Epidermal melanocyte (primary cell): ENCODE data around the gene CMBL.

ENCODE experiments used
- DNase-seq: peaks from one replicate; pipeline ENCODE4 v3.0.0; 2011; ENCODE audit warnings: low spot score; ENCODE audit not compliant: insufficient read length

CMBL gene

DNA sequence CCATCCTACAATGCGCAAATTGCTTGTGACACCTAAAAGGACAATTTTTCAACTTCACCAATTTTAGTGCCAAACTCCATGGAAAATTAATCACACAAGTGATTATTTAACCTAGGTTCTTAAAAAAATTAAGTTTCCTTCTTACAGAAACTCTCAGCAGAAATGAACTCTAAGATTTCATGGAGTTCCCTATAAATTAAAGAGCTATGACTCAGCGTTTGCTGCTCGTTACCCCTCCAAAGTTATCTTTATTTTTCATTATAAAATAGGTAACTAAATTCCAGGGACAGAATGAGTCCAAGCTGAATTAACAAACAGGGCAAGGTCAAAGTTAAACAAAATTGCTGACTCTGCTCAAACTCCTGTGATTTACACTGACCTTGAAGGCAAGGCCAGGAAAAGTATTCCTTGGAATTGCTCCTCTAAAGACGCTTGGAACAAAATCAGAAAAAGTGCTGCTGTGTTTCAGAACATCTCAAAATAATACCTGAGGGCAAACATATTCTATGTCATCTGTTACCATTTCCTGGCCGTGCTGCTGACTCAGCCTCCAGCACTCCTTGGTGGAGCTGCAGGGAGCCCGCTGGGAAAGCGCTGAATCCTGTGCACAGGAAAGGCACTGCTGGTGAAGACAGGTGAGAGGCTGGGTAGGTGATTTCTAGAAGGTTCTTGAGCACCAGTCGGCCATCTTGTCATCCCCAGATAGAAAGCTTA lies 2.5 kb upstream of the CMBL start:
- no peak for DNase-seq

DNA sequence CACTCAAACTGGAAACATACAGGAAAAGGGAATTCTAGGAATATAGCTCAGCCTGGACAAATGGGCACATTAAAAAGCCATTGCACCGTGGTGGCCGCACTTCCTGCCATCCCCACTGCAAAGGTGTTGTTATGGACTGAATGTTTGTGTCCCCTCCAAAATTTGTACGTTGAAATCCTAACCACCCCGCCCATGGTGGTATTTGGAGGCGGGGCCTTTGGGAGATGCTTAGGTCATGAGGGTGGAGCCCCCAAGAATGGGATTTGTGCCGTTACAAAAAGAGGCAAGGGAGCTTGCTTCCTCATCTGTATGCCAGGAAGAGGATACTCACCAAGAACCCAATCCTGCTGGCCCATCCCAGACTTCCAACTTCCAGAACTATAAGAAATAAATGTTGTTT lies 1.1 kb upstream of the CMBL start:
- no peak for DNase-seq

DNA sequence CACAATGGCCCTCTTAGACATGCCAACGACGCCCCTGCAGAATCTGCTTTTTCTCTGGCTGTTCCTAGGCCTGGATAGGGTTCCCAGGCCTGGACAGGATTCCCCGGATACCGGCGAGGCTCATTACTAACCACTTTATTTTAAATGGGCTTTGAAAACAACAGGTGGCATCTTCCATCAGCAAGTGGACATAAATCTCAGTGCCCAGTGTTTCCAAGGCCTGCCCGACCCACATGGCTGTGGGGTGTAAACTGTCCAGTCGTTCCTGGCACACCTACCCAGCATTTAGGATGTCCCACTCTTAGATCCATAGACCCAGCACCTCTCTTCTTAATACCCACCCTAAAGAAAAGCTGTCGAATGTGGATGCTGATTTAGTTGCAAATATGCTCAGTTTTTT lies 896 bp downstream of the CMBL start:
- DNase-seq = no peak

DNA sequence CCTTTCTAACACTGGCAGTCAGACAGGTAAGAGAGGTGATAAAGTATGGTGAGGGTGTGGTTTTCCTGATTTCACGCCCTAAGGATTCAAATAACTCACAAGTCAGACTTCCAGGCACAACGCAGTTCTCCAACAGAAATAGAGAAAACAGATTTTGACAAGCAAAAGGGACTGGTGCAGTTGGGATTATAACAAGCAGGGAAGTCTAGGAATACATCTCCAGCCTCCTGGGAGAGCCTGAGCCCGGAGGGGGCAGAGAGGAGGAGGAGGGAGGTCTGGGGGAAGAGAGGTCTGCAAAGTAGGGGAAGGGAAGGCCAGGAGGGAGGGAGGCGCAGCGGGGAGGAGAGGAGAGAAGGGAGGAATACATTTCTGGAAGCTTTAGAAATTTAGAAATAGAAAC lies 1.6 kb downstream of the CMBL start:
- no peak for DNase-seq

DNA sequence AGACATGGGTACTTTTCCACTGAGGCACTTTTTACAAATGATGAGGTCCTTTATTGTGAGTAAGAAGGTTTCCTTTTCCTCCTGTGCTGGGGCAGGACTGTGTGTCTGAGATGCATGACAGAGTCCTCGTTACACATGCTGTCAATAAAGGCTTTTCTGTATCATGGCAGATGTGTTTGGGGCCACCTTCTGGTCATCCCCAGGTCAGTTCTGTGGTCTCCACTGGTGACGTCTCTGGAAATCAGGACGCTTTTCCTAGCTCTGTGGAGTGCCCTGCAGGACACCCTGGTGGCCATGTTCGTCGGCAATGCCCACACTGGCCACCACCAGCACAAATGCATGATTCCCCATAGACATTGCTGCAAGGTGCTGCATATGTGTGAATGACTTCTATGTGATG lies 2.8 kb downstream of the CMBL start:
- DNase-seq = no peak

DNA sequence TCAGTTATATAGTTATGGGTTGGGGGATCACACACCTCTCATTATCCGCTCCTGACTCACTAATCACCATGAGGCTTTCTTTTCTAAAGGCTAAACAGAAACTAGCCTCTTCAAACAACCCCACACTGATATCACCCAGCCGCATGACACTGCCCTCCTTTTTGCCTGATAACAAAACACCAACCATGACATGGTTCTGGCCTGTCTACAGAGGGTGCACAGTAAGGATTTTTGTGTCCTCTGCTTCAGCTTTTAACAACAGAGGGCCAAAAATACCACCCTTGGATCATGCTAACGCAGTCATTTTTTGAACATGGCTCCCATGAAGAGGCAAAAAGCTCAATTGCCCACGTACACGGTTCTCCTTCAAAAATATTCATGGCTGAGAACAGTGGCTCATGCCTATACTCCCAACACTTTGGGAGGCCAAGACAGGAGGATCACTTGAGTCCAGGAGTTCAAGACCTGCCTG lies 4.0 kb downstream of the CMBL start:
- no peak for DNase-seq

DNA sequence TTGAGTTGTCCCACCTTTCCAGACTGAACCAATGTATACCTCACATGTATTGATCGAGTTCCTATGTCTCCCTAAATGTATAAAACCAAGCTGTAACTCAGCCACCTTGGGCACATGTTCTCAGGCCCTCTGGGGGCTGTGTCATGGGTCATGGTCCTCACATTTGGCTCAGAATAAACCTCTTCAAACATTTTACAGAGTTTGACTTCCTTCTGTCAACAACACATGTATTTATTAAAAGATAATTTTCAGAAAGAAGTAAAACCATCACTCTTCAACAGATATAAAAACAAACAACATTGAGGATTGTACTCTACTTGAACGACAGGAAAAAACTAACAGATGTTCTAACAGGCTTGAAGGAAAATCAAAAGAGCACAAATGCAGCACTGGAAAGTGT lies 4.5 kb downstream of the CMBL start:
- DNase-seq = no peak

DNA sequence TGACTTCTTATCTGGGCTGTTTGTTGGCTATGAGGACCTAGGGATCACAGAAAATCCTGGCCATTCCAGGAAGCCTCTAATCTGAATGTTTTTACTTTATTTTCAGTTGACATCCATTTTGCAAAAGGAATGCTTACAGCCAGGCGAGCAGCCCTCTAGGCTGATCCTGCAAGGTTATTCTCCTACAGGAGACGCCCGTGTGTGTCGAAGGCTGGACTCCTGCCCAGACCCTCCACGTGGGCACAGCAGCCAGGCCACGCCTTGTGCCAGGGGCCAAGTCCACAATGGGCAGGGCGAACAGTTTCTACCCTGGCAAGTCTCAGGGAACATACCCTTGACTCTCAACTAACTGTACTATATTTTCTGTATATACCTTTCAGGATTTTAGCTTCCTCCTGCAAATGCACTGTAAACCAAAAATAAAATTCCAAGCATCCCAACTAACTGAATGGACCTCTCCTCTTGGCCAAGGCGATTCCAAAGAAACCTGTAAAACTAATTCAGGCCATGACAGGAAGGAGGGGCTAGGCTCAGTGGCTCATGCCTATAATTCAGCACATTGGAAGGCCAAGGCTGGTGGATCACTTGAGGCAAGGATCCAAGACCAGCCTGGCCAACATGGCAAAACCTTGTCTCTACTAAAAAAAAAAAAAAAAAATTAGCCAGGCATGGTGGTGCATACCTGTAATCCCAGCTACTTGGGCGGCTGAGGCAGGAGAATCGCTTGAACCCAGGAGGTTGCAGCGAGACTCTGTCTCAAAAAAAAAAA lies 5.7 kb downstream of the CMBL start:
- no peak for DNase-seq

DNA sequence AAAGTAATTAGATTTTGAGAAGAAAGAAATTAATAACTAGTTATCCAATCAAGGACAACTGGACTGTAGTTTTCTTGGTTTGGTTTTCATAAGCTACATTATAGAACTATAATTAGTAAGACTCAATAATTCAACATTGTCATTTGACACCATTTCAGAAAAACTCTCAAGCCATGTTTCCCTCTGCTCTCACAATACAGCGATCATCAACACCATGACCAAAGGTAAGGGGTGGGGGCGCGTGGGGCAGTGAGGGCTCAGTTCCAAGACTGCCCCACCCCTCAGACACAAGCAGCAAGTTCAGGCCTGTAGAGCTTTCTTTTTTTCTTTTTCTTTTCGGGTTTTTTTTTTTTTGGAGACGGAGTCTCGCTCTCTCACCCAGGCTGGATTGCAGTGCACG lies 6.4 kb downstream of the CMBL start:
- no peak for DNase-seq

DNA sequence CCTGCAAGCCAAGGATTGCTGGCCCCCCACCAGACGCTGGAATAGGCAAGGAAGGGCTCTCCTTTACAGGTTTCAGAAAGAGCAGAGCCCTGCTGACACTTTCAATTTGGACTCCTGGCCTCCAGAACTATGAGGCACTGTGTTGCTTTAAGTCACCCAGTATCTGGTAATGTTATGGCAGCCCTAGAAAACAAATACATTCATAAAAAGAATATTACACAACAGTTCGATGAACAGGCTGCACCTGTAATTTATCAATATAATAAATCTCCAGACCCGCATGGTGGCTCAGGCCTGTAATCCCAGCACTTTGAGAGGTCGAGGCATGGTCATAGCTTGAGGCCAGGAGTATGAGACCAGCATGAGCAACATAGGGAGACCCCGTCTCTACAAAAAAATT lies 7.5 kb downstream of the CMBL start:
- DNase-seq = no peak

DNA sequence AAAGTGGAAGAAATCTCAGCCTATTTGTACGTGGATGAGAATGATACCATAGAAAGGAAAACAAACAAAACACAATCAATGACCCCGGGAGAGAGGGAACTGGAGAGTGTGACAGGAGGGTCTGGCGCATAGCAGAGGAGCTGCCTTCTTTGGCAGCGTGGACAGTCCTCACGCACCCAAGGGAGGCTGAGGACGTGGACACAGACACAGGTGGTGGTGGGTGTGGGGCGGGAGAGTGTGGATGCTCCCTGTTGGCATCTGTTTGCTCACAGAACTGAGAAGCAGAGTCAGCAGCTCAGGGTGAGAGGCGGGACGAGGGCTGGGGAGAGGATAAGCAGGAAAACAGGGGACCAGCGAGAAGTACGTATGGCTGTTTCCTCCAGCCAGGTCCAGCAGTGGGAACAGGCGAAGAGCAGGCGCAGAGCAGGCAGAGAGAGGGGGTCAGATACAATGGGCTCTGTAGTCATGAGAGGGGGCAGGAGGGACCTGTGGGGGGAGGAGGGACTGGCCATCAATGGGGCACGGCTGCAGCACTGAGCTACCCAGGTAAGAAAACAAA lies 10.0 kb downstream of the CMBL start:
- DNase-seq = no peak

DNA sequence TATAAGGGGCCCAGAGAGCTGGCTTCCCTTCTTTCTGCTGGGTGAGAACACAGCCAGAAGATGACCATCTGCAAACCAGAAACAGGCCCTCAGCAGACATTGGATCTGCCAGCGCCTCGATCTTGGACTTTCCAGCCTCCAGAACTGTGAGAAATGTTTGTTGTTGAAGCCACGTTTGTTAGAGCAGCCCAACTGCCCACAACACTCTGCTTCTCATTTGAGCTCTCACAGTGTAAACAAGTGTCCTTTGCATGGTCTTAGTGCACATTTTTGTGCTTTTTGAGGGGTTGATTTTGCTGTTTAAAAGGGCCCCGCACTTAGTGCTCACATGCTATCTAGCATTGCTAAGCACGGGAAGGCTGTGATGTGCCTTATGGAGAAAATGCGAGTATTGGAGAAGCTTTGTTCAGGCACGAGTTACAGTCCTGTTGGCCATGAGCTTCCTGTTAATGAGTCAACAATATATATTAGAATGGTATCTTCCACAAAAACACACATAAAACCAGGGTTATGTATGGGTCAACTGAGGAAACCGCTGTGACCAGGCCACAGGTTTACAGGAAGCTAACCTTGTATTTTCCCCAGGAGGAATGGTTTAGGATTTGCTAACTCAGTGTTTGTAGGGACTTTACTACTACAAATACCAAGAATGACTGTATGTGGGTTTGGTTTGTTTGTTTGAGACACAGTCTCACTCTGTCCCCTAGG lies 11.9 kb downstream of the CMBL start:
- no peak for DNase-seq

DNA sequence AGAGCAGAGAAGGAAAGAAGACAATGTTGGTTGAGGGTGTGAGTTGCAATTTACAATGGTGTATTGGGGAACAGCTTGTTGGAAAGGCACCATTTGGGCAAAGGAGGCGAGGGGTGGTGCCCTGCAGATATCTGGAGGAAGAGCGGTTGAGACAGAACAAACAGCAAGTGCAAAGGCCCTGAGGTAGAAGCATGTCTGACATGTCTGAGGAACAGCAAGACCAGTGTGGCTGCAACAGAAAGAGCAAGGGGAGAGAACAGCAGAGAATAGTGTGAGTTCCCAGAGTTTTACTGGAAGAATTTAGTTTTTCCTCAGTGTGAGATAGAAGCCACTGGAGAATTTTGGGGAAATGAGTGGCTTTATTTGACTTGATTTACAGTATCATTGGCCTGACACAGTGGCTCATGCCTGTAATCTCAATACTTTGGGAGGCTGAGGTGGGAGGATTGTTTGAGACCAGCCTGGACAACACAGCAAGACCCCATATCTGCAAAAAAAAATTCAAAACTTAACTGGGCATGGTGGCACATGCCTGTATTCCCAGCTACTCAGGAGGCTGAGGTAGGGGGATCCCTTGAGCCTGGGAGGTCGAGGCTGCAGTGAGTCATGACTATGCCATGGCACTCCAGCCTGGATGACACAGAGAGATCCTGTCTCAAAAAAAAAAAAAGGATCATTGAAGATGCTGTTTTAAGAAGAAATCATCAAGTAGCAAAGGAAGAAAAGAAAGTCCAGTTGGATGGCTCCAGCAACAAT lies 13.6 kb downstream of the CMBL start:
- DNase-seq = no peak

DNA sequence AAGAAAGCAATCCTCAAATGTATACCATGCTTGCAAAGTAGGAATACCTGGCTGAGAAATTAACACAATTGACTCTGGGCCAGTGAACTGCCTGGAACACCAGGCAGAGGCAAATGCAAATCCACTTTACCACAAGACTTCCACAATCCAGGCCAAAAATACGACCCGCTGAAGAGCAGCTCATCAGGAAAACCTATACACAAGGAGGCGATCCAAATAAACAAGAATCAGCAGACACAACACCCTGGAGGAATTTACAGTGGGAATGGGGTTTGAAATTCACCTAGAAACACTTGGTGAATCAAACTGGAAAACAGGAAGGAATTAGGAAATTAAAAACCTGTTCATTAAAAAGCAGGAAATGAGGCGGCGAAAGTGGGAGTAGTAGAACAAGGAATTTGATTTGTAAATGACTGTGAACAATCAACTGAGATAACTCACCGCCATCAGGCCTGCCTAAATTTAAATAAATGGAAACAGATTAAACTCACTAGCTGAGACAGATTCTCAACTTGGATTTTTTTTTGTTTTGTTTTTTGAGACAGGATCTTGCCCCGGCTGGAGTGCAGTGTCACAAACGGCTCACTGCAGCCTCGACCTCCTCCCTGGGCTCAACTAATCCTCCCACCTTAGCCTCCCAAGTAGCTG lies 15.9 kb downstream of the CMBL start:
- no peak for DNase-seq

DNA sequence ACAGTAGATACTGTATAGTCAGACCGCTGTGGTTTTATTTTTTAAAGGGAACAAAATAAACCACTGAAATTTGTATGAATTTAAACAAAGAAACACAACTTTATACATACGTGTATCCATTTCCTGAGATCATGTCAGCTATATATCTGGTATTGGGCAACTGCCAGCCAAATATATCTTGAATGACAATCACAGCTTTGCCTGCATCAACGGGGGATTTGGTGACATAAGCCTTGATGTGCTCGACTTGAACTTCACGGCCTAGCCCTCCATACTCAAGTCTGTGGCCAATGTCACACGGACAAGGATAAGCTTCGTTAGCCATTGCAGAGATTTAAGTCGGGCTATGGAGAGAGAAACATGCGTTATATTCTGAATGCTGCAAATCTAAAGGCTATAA lies 17.3 kb downstream of the CMBL start:
- DNase-seq = no peak

DNA sequence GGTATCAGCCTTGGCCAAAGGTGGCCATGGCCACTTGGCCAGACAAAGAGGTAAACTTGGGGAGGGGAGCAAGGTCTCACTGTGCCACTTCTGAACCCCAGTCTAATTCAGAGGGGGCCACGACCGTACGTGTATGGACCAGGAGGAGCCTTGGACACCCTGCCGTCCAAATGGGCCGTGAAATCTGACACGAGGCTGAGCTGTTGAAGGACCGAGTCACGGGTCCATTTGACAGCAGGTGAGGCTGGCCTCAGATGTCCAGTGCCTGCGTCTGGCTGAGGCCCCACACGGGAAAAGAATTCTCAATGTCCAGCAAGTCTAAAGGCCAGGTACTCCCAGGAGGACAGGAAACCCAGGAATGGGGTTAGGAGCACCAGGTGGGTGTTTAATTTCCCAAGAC lies 17.7 kb downstream of the CMBL start:
- no peak for DNase-seq

DNA sequence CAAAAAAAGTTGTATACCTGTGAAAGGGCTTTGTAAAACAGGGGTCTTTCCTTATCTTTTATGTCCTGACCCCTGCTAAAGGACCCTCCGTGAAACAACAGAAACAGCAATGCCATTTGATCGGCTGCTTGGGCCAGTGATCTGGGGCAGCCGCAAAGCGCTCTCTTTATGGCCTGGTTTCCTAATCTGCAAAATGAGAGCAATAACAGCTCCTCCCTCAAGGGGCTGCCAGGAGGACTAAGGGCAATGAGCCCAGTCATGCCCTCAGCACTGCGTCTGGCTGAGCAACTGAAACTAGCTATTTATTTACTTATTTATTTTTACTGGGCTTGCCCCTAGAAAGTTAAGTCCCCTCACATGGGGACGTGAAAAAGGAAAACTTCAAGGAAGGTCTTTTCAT lies 18.3 kb downstream of the CMBL start:
- no peak for DNase-seq

DNA sequence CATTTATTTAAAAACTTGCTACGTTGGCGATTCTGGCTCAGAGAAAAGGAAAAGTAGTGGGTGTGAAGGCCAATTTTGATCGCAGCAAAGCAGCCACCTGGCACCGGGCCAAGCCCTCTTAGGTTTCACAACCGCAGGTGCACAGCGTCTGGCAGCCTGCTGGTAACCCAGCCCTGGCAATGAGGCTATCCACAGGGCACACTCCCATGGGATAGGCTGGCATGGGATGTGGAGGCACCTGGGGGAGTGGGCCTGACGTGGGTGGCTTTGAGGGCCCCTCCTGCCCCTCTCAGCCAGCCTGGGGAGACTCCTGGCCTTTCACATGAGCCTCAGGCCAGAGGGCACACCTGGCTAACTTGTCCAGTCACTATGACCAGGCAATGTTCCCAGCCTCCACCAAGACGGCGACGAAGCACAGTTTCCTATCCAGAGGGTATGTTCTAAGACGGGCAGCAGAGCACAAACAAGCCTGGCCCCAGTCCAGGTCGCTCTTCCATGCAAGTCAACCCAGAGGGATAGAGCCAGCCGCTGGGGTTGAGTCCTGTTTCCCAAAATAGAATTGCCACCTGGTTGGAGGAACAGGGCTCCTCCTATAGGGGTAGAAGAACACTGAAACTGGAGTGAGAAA lies 19.0 kb downstream of the CMBL start:
- DNase-seq = no peak

DNA sequence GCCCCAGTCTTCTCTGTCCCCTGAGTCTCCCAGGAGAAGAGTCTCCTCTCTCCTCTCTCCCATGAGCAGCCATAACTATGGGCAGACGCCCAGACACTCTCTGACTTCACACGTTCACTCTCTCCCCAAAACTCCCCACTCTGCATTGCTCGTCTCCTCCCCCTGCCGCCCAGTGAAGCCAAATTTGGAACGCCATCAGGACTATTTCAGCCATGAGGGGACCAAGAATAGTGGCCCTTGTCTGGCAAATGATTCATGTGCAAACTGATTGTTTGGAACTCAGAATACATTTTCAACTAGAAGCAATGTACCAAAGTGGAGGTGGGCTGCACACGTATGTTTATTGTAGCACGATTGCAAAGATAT lies 20.9 kb downstream of the CMBL start:
- no peak for DNase-seq

DNA sequence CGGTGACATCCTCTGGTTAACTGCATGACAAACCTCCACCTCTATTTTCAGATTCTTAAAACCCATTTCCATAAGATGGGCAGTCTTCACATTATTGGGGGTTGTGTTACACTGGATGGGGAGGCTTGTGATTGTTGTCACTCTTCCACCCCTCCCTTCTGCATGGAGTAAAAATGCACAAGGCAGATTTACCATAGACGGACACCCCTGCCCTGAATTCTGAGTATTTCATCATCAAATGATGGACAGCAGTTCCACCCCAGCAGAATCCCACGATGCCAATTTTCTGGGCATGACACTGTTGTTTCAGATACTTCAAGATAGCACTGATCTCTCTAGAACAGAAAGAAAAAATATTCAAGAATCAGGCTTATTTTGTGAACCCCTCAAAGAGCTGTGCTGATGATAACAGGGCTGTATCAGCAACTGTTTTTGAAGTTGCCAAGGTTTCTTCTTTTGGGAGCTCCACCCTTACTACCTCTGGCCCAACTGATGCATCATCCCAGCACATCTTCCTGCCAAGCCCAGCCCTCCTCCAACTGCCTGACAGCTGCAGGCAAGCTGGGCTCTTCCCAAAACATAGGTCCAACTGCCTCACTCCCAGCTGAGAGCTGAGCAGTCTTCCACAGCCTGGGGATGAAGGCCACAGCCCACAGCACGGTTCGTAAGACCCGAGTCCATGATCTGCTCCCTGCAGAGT lies 21.4 kb downstream of the CMBL start:
- no peak for DNase-seq
